ENCODE data around the gene IQSEC1. TPM values are rescaled to one million over a fixed set of nuclear protein-coding genes. Genes with fewer than 3 reads are reported as not detected.

IQSEC1 gene
- polyA plus RNA-seq, 4 donors: 1.1 to 24.8 (median 7.8) TPM

DNA sequence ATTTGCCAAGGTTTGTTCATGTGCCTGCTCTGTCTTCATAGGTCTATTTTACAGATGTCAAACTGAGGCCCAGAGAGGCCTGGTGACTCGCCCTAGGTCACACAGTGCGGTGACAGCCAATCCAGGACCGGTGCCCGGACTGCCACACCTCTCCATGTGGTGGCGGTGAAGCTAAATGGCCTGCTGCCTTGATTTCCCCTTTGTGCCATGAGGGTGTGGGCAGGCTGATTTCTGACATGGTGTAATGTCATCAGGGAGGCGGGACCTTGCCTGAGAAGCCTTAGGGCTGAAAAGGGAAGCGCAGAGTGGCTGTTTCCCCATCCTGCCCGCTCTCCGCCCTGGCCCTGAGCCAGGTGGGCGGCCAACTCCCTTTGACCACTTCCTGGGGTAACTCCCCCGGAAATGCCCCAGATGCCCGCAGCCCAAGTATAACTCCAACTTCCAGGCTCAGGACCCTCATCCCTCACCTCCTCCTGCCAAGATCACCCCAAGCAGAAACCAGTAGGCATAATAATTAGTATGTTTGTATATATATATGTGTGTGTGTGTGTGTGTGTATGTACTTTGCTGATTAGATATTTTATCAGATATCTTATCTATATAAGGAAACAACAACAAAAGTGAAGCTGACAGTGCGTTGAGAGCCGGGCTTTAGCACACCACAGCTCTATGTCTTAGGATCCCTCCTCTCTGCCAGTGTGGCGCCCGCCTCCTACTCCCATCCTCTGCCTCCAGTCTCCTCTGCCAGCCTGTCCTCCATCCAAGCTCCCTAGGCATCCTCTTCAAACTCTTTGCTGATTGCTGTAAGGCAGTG, 63.9 kb downstream of the IQSEC1 start:
- Histone ChIP-seq H3K27ac (ENCODE audit: low read depth in 1 of 3, low read length in 2 of 3) (peak overlapping the region in 1 of 3 donors; percentile 49), H3K9me3 (ENCODE audit: control insufficient read depth in 2 of 2, insufficient read depth in 1 of 2, low read depth in 1 of 2, low read length in 1 of 2) (no peaks in the 10 kb centered on the region), H3K4me1 (ENCODE audit: control insufficient read depth in 3 of 3, insufficient read depth in 2 of 3, low read depth in 1 of 3, low read length in 2 of 3) (peaks cover 0 to 9% (median 0%) of the 10 kb centered on the region in 3 donors), H3K4me3 (ENCODE audit: low read depth in 1 of 3, low read length in 3 of 3) (no peak overlapping the region), H3K27me3 (ENCODE audit: control insufficient read depth in 3 of 3, insufficient read depth in 3 of 3, low read length in 3 of 3) (peaks cover 0 to 2% (median 0%) of the 10 kb centered on the region in 3 donors), H3K36me3 (ENCODE audit: control insufficient read depth in 3 of 3, insufficient read depth in 2 of 3, low read depth in 1 of 3, low read length in 3 of 3) (peaks cover 0 to 3% (median 0%) of the 10 kb centered on the region in 3 donors)
- DNase-seq (peak in 1 of 2 donors; percentile 27), FAIRE-seq (no peak)
- WGBS, 3 donors: 68 to 79% (median 74%) methylated on average over 16 of the region's 16 CpGs

DNA sequence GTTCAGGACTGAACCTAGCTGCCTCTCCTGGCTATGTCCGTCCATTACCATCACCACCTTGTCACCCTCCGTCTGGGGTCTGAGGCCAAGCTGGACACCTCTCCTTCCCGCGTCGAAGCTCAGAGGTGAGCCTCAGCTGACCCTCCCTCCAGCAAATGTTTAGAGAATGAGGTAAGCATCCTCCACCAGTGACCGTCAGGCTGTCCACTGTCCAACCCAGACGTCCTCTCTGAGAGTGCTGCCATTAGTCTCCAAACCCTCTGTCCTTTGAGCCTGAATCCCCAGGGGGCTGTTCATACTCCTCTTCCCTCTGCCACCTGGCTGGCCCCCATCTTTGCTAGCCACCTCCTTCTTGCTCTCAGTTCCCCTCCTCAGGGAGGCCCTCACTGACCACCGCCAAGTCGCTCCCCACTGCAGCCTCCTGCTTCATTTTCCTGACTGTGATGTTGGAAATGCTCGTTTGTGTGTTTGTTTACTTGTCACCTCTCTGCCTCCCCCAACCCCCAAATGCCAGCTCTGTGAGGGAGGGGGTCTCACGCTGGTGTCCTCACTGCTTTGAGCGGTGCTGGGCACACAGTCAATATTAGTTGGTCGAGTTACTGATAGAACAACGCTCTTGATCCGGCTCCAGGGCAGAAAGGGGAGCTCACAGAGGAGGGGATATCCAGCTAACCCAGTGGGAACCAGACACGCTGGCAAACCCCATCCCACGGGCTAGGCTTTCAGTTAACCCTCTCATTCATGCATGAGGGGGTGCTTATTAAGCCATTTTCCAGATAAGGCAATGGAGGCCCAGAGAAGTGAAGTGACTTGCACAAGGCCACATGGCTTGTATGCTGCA, 64.9 kb downstream of the IQSEC1 start:
- peaks cover 0 to 3% (median 0%) of the 10 kb centered on the region in 3 donors for H3K36me3 ChIP-seq (ENCODE audit: control insufficient read depth in 3 of 3, insufficient read depth in 2 of 3, low read depth in 1 of 3, low read length in 3 of 3)
- WGBS, 3 donors: 76 to 83% (median 81%) methylated on average over 17 of the region's 17 CpGs

DNA sequence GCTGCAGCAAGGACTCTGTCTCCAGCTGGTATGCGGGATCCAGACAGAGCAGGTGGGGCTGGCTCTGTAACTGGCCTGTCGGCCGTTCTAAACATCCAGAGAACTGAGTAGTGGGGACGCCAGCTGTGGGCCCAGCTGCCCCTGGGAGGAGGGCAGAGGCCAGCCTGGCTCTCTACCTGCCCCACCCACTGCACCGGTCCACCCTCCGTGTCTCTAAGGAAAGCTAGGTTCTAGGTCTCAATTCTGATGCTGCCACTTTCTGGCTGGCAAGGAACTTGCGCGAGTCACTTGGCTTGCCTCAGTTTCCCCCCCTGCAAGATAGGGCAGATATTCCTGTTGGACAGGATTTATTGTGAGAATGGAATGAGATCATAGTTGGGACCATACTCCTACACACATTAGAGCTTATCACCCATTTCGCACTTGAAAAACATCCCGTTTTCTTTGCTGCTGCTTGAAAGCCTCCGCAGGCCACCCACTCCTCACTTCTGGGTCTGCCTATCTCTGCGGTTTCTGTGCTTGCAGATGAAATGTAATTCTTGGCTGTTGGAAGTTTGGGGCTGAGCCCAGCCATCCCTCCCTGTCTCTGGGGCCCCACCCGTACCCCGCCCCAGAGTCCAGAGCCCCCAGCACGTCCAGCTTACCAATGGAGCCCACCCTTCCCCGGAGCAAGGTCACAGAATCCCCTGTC, 65.8 kb downstream of the IQSEC1 start:
- no peak for FAIRE-seq
- 62 to 80% (median 69%) methylated on average over 16 of the region's 16 CpGs for WGBS, 3 donors
- no peaks in the 10 kb centered on the region for H3K9me3 ChIP-seq (ENCODE audit: control insufficient read depth in 2 of 2, insufficient read depth in 1 of 2, low read depth in 1 of 2, low read length in 1 of 2)
- H3K4me3 ChIP-seq (ENCODE audit: low read depth in 1 of 3, low read length in 3 of 3): no peak overlapping the region
- no peak overlapping the region for H3K27ac ChIP-seq (ENCODE audit: low read depth in 1 of 3, low read length in 2 of 3)
- no peaks in the 10 kb centered on the region for H3K27me3 ChIP-seq (ENCODE audit: control insufficient read depth in 3 of 3, insufficient read depth in 3 of 3, low read length in 3 of 3)
- peaks cover 0 to 3% (median 0%) of the 10 kb centered on the region in 3 donors for H3K36me3 ChIP-seq (ENCODE audit: control insufficient read depth in 3 of 3, insufficient read depth in 2 of 3, low read depth in 1 of 3, low read length in 3 of 3)
- DNase-seq: no peak
- H3K4me1 ChIP-seq (ENCODE audit: control insufficient read depth in 3 of 3, insufficient read depth in 2 of 3, low read depth in 1 of 3, low read length in 2 of 3): peaks cover 0 to 13% (median 0%) of the 10 kb centered on the region in 3 donors

More for the DNA sequence above, 64.9 kb downstream of the IQSEC1 start:
- peaks cover 0 to 13% (median 0%) of the 10 kb centered on the region in 3 donors for H3K4me1 ChIP-seq (ENCODE audit: control insufficient read depth in 3 of 3, insufficient read depth in 2 of 3, low read depth in 1 of 3, low read length in 2 of 3)
- no peaks in the 10 kb centered on the region for H3K9me3 ChIP-seq (ENCODE audit: control insufficient read depth in 2 of 2, insufficient read depth in 1 of 2, low read depth in 1 of 2, low read length in 1 of 2)
- H3K4me3 ChIP-seq (ENCODE audit: low read depth in 1 of 3, low read length in 3 of 3): no peak overlapping the region
- no peak overlapping the region for H3K27ac ChIP-seq (ENCODE audit: low read depth in 1 of 3, low read length in 2 of 3)
- no peak for DNase-seq
- no peak for FAIRE-seq
- H3K27me3 ChIP-seq (ENCODE audit: control insufficient read depth in 3 of 3, insufficient read depth in 3 of 3, low read length in 3 of 3): no peaks in the 10 kb centered on the region

DNA sequence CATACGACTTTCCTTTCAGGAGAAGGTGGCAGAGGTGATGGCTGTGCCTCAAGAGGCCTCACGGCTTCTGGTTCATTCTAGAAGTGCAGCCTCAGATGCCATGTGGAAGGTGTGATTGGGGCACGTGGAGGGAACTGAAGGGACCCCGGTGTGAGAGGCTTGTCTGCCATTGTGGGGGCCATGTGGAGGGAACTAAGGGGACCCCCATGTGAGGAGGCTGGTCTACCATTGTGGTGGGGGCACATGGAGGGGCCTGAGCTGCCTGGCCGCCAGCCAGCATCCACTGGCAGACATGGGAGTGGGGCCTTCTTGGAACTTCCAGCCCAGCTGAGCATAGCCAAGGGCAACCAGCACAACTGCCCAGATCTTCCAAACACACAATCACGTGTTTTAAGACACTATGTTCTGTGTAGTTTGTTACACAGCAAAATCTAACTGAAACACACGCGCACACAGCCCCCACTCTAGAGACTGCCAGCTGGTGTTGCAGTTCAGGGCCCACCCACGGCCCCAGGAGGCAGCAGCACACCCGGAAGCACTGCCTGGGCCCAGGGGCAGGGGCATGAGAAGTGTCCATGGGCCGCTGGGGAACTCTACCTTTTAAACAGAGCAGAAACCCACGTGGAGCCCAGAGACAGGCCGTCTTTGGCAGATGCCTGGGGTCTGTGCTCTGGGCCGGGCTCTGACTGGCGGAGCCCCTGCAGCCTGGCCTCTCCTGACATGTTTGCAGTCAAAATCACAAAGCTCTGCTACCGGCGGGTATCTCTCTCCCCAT, 66.8 kb downstream of the IQSEC1 start:
- DNase-seq (no peak), FAIRE-seq (no peak)
- Histone ChIP-seq H3K27ac (ENCODE audit: low read depth in 1 of 3, low read length in 2 of 3) (no peak overlapping the region), H3K27me3 (ENCODE audit: control insufficient read depth in 3 of 3, insufficient read depth in 3 of 3, low read length in 3 of 3) (no peaks in the 10 kb centered on the region), H3K36me3 (ENCODE audit: control insufficient read depth in 3 of 3, insufficient read depth in 2 of 3, low read depth in 1 of 3, low read length in 3 of 3) (peaks cover 0 to 3% (median 0%) of the 10 kb centered on the region in 3 donors), H3K9me3 (ENCODE audit: control insufficient read depth in 2 of 2, insufficient read depth in 1 of 2, low read depth in 1 of 2, low read length in 1 of 2) (no peaks in the 10 kb centered on the region), H3K4me1 (ENCODE audit: control insufficient read depth in 3 of 3, insufficient read depth in 2 of 3, low read depth in 1 of 3, low read length in 2 of 3) (peaks cover 0 to 9% (median 0%) of the 10 kb centered on the region in 3 donors), H3K4me3 (ENCODE audit: low read depth in 1 of 3, low read length in 3 of 3) (no peak overlapping the region)
- 85 to 92% (median 90%) methylated on average over 17 of the region's 17 CpGs for WGBS, 3 donors

DNA sequence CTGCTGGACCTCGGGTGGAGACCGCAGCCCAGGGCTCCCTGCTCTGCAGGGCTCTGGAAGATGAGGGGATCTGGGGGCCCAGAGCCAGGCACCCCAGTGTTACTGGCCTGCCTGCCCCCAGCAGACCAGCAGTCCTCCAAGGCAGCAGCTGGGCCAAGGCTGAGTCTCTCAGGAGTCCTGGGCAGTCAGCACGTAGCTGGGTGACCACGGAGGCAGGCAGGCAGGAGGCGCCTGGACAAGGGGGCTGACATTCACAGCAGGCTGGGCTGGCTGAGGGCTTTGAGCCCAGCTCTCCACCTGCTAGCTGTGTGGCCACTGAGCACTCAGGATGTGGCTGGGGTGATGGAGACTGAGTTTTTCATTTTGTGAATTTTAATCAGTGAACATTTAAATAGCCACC, 67.9 kb downstream of the IQSEC1 start:
- peaks cover 0 to 3% (median 0%) of the 10 kb centered on the region in 3 donors for H3K36me3 ChIP-seq (ENCODE audit: control insufficient read depth in 3 of 3, insufficient read depth in 2 of 3, low read depth in 1 of 3, low read length in 3 of 3)
- no peak for FAIRE-seq
- H3K27ac ChIP-seq (ENCODE audit: low read depth in 1 of 3, low read length in 2 of 3): no peak overlapping the region
- H3K9me3 ChIP-seq (ENCODE audit: control insufficient read depth in 2 of 2, insufficient read depth in 1 of 2, low read depth in 1 of 2, low read length in 1 of 2): no peaks in the 10 kb centered on the region
- H3K4me3 ChIP-seq (ENCODE audit: low read depth in 1 of 3, low read length in 3 of 3): no peak overlapping the region
- H3K4me1 ChIP-seq (ENCODE audit: control insufficient read depth in 3 of 3, insufficient read depth in 2 of 3, low read depth in 1 of 3, low read length in 2 of 3): peaks cover 0 to 8% (median 0%) of the 10 kb centered on the region in 3 donors
- 81 to 90% (median 86%) methylated on average over 5 of the region's 5 CpGs for WGBS, 3 donors
- DNase-seq: no peak
- no peaks in the 10 kb centered on the region for H3K27me3 ChIP-seq (ENCODE audit: control insufficient read depth in 3 of 3, insufficient read depth in 3 of 3, low read length in 3 of 3)

DNA sequence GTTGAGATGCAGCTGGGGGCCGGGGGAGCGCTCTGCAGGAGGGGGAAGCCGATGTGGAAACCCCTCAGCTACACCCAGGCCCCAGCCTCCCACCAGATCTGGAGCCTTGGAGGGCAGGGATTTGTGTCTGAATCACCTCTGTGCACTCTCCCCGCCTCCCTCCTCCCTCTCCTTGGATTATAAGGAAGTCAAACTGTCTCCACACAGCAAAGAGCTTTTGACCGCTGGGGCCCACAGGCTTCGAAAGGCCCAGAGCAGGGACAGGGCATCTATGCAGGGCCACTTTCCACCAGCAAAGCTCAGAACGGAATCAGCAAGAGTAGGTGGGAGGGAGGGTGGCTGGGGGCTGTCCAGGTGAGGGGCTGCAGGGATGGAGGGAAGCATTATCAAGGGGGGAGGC, 68.9 kb downstream of the IQSEC1 start:
- H3K27me3 ChIP-seq (ENCODE audit: control insufficient read depth in 3 of 3, insufficient read depth in 3 of 3, low read length in 3 of 3): no peaks in the 10 kb centered on the region
- H3K4me1 ChIP-seq (ENCODE audit: control insufficient read depth in 3 of 3, insufficient read depth in 2 of 3, low read depth in 1 of 3, low read length in 2 of 3): peaks cover under 1 to 3% (median 3%) of the 10 kb centered on the region in 3 donors
- DNase-seq (no peak), FAIRE-seq (no peak)
- WGBS, 3 donors: 69 to 77% (median 71%) methylated on average over 7 of the region's 7 CpGs
- no peaks in the 10 kb centered on the region for H3K9me3 ChIP-seq (ENCODE audit: control insufficient read depth in 2 of 2, insufficient read depth in 1 of 2, low read depth in 1 of 2, low read length in 1 of 2)
- H3K27ac ChIP-seq (ENCODE audit: low read depth in 1 of 3, low read length in 2 of 3): no peak overlapping the region
- H3K4me3 ChIP-seq (ENCODE audit: low read depth in 1 of 3, low read length in 3 of 3): no peak overlapping the region
- H3K36me3 ChIP-seq (ENCODE audit: control insufficient read depth in 3 of 3, insufficient read depth in 2 of 3, low read depth in 1 of 3, low read length in 3 of 3): peaks cover 0 to 3% (median 0%) of the 10 kb centered on the region in 3 donors

DNA sequence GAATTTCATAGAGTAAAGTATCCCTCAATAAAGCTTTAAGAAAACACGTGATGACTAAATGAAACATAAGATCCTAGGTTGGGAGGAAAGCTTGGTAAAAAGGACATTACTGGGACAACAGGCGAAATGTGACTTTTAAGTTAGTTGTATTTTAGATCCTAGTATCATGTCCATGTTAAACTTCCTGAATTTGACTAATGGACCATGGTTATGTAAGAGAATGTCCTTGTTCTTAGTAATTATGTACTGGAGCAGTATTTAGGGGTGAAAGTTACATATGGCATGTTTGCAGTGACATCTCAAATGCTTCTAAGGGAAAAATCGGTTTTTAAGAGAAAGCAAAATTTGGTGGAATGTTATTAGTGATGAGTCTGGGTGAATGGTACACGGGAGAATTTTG, 69.6 kb downstream of the IQSEC1 start:
- peaks cover 3 to 5% (median 5%) of the 10 kb centered on the region in 3 donors for H3K4me1 ChIP-seq (ENCODE audit: control insufficient read depth in 3 of 3, insufficient read depth in 2 of 3, low read depth in 1 of 3, low read length in 2 of 3)
- no peak overlapping the region for H3K27ac ChIP-seq (ENCODE audit: low read depth in 1 of 3, low read length in 2 of 3)
- H3K27me3 ChIP-seq (ENCODE audit: control insufficient read depth in 3 of 3, insufficient read depth in 3 of 3, low read length in 3 of 3): no peaks in the 10 kb centered on the region
- H3K4me3 ChIP-seq (ENCODE audit: low read depth in 1 of 3, low read length in 3 of 3): no peak overlapping the region
- no peak for DNase-seq
- H3K36me3 ChIP-seq (ENCODE audit: control insufficient read depth in 3 of 3, insufficient read depth in 2 of 3, low read depth in 1 of 3, low read length in 3 of 3): peaks cover 0 to under 1% (median 0%) of the 10 kb centered on the region in 3 donors
- H3K9me3 ChIP-seq (ENCODE audit: control insufficient read depth in 2 of 2, insufficient read depth in 1 of 2, low read depth in 1 of 2, low read length in 1 of 2): no peaks in the 10 kb centered on the region
- no peak for FAIRE-seq
- WGBS, 3 donors: 63 to 82% (median 81%) methylated on average over 4 of the region's 4 CpGs

All from small intestine (tissue), 7 donors.